ENCODE measurements around the gene LARGE1. TPM values are rescaled to one million over a fixed set of nuclear protein-coding genes. Genes with fewer than 3 reads are reported as not detected.

Gene LARGE1
- 2.4 and 6.6 TPM in 2 replicates for total RNA-seq

DNA sequence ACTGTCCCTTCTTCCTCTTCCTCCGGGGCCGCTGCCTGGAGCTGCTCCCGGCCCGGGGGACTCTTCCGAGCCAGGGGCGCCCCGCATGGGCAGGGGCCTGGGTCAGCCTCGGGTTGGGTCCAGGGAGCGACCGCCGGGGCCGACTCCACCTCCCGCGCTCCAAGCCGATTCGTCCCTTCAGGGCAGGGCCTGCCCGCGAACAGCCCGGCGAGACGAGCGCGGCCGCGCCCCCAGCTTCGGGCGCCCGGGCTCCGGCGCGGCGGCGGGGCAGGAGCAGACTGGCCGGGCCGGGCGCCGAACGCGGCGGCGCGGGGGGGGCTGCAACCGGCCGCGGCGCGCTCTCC, at the start of gene LARGE1:
Gene LARGE1 (minus strand): TSS at position 280 of the 344 bp plus-strand sequence.
- DNase-seq (ENCODE audit: low read depth in 2 of 2) = no peak

- no peak for DNase-seq (ENCODE audit: low read depth in 2 of 2)
These were observed 48.8 kb upstream of the LARGE1 start for GRCh38 chr22:33969045-33969444.

DNA sequence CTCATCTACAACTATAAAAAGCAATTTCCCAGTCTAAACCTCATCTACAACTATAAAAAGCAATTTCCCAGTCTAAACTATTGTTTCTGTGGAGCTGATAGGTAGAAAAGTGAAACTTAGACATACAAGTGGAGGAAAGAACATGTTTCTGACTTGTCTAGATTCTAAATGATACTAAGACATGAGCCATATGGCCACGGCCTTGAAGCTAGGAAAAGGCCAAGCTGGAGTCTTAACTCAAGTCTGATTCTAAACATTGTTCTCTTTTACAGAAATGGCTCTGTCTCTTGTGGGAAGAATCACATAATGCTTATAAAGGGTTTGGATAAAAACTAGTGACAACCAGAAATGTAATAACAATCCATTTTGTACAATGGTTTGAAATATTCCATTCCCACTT, 43.8 kb upstream of the LARGE1 start:
- no peak for DNase-seq (ENCODE audit: low read depth in 2 of 2)

- no peak for DNase-seq (ENCODE audit: low read depth in 2 of 2)
These were observed 42.1 kb upstream of the LARGE1 start for GRCh38 chr22:33962409-33962808.

DNA sequence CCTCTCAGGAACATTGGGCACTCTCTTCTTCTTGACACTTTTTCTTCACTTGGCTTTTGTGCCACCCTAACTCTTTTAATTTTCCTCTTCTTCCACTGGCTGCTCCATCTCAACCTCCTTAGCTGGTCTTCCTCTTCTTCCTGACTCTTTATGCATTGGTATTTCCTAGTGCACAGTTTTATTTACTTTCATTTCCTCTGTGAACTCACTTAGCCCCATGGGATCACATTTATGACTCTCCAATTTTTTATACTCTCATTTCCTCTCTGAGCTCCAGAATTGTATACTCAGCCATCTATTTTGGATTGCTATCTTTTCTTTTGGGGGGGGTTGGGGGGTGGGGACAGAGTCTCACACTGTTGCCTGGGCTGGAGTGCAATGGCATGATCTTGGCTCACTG, 38.5 kb upstream of the LARGE1 start:
- DNase-seq (ENCODE audit: low read depth in 2 of 2) = no peak

GRCh38 chr22:33957086-33957485, 36.8 kb upstream of the LARGE1 start:
- no peak for DNase-seq (ENCODE audit: low read depth in 2 of 2)

DNA sequence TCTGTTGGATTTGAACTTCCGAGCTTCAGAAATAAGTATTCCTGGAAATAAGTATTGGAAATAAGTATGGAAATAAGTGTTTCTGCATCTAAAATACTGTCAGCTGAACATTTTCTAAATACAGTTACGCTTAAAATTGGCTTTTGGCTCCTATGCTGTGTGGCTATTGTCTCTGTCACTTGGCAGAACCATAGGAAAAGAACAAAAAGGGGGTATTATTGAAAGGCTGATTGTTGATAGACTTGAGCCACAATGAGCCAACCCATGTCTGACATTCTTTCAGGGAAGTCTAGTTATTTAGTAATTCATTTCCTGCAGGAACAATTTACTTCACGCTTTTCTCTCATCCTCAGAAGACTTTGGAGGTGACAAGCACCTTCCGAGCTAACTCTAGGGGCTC, 32.5 kb upstream of the LARGE1 start:
- no peak for DNase-seq (ENCODE audit: low read depth in 2 of 2)

GRCh38 chr22:33940741-33941140, 20.5 kb upstream of the LARGE1 start:
- no peak for DNase-seq (ENCODE audit: low read depth in 2 of 2)

GRCh38 chr22:33932997-33933396, 12.7 kb upstream of the LARGE1 start:
- no peak for DNase-seq (ENCODE audit: low read depth in 2 of 2)

- DNase-seq (ENCODE audit: low read depth in 2 of 2) = no peak
These were observed 11.1 kb upstream of the LARGE1 start for GRCh38 chr22:33931406-33931805.

GRCh38 chr22:33927752-33928151, 7.5 kb upstream of the LARGE1 start:
- no peak for DNase-seq (ENCODE audit: low read depth in 2 of 2)

GRCh38 chr22:33925194-33925593, 4.9 kb upstream of the LARGE1 start:
- DNase-seq (ENCODE audit: low read depth in 2 of 2) = no peak

DNA sequence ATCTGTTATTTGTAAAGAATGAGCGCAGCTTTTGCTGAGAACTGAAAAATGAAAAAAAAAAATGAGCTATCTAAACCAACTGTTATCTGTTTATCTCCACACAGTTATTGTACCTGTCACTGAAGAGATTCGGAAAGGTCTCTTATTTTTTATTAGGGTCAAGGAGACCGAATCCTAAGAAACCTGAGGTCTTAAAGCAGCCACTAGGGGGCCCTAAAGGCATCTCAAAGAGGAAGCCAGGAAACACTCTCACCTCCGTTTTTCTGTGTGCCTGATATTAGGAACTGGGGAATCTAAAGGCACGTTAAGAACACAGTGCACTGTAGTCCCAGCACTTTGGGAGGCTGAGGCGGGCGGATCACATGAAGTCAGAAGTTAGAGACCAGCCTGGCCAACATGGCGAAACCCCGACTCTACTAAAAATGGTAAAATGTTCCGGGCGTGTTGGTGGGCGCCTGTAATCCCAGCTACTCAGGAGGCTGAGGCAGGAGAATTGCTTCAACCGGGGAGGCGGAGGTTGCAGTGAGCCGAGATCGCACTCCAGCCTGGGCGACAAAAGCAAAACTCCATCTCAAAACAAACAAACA, 3.5 kb upstream of the LARGE1 start:
- peak; percentile 12 to 68 for DNase-seq (ENCODE audit: low read depth in 2 of 2)

DNA sequence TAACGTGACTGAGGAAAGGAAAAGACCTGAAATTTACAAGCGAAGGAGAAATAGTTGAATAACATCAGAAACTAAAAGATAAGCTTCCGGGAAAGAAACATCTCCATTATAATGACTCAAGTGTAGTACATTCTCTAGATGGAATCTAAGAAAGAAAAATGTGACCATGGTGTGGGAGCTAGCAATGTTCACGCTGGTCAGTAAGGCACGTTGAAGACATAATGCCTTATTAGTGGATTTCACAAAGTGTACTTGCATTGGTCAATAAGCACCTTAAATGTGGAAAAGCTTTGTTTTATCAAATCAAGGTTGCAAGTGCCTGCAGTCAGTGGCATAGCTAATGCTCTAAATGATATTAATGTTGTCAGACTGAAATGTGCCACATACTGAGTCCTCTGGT, 2.8 kb upstream of the LARGE1 start:
- DNase-seq (ENCODE audit: low read depth in 2 of 2) = no peak

DNA sequence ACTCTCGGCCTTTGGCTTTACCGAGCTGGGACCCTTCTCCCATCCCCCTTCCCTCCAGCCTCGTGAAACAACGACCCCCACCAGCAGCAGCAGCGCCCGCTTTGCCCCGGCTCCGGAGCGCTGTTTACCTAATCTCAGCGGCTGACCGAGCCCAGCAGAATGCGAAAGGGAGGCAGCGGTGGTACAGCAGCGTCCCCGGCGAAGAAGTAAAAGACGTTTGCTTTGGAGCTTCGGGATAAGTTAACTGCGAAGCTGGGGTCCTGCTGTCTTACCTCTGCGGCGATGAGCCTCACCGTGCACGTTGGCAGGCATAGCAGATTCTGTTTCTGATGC, 2.0 kb upstream of the LARGE1 start:
- no peak for DNase-seq (ENCODE audit: low read depth in 2 of 2)

GRCh38 chr22:33921525-33922348, 1.5 kb upstream of the LARGE1 start:
- no peak for DNase-seq (ENCODE audit: low read depth in 2 of 2)

GRCh38 chr22:33920927-33921524, 750 bp upstream of the LARGE1 start:
- peak; percentile 78 to 90 for DNase-seq (ENCODE audit: low read depth in 2 of 2)

DNA sequence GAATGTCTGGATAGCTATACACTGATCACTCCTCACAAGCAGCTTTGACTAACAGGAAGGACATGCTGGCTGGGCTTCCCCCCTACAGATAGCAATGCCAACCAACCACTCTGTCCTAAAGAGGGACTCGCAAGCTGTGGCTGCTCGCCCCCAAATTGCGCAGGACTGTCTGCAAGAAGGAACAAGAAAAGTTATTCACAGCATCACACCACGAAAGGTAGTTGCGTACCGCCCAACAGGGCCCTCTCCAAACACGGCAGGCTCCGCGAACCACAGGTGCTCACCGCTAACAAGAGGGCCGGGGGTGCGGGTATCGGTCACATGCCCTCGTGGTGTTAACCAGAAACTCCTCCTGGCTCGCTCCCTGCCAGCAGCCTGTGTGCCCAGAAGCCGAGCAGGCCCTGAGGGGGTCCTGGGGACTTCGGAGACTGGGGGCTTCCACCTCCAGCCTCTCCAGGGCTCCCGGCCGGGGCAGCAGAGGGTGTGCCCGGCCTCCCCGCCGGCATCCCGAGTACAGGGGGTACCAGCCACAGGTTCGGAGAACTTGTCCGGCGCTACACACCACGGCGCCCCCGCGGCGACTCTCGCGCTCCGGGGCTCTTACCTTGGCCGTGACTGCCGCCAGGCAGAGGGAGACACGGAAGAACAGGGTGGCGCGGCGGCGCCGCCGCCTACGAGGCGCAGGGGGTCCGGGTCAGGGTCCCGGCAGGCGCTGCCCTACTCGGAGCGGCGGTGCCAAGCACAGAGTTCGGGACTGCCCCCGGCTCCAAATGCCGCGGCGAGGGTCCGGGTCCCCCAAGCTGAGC, 682 bp downstream of the LARGE1 start:
- no peak for DNase-seq (ENCODE audit: low read depth in 2 of 2)

- no peak for DNase-seq (ENCODE audit: low read depth in 2 of 2)
These were observed 1.5 kb downstream of the LARGE1 start for GRCh38 chr22:33918676-33919365.

DNA sequence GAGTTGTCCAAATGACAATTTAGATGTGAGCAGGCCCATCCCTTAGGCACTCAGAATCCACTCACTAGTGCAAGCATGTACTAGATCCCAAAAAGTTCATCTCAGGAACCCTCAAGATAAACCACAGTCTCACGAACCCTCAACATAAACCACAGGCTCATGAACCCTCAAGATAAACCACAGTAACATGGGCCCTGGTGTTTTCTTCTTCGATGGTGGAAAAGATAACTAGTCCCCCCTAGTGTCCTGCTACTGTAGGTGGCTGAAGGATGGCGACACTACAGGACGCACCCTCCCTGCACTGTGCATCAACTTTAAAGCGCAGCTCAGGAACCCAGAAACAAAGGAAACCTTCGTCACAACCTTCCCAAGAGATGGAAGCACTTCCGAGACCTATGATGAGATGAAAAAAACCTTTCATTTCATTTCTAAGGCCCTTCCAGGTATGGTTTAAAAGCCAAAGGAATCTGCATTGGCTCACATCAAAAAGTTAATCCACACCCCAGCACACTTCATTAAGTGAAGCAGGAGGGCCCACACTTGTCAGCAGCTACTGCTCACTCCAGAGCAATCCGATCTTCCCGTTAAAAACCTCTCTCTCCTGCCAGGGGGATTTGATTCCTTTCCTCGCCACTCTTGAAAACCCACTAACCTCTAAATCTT, 2.4 kb downstream of the LARGE1 start:
- no peak for DNase-seq (ENCODE audit: low read depth in 2 of 2)

DNA sequence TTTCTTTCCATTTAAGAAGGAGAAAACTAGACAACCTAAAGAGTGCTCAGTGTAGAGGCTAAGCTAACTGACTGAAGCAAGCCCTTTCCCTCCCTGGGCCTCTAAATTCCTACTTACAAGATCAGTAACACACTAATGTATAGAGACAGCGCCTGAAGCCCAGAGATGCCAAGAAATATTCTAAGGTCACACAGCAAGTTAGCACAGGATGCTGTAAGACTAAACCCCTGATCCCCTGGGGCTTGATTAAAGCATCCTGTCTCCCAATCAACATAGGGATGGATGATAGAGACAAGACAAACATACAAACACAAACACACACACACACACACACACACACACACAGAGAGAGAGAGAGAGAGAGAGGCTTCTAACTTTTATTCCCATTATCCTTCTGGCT, 5.6 kb downstream of the LARGE1 start:
- DNase-seq (ENCODE audit: low read depth in 2 of 2) = no peak
